ENCODE measurements around the gene CCR1.
"Not testable (repeated sequence)": the region's sequence is repeated elsewhere in the genome, so short reads cannot be mapped to it uniquely, and the experiment has no call there.

The CCR1 gene

DNA sequence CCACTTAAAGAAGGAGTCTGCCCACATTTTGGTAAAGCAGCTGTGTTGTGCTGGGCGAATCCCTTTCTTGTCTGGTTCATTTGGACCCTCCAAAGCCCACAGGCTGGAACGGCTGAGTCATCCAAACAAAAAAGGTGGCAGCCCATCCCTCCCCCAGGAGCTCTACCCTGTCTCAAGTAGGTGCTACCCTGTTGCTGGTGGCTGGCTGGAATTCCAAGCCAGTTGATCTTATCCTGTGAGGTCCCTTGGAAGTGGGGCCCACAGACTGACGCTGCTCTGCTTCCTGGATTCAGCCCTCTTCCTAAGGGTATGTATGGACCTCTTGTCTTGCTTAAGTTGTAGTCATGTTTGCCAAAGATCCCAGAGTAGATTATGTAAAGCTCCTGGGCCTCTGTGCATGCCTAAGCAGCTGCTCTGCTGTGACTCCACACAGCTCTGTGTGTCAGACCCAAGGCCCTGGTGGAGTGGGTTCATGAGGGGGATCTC, 44.5 kb downstream of the CCR1 start:
- no peak for DNase-seq

DNA sequence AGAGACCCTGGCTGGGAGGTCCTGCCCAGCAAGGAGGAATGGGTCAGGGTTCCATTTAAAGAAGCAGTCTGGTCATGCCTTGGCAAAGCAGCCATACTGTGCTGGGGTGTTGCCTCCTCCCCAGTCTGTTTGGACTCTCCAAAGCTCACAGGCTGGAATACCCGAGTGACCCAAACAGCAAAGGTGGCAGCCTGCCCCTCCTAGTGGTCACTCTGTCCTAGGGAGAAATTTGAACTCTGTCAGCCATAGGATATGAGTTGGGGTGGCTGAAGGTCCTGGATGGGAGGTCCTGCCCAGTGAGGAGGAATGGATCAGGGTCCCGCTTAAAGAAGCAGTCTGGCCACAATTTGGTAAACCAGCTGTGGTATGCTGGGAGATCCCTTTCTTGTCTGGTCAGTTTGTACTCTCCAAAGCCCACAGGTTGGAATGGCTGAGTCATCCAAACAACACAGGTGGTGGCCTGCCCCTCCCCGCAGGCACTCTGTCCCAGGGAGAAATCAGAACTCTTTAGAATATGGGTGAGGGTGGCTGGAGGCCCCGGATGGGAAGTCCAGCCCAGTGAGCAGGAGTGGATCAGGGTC, 45.0 kb downstream of the CCR1 start:
- DNase-seq = no peak

DNA sequence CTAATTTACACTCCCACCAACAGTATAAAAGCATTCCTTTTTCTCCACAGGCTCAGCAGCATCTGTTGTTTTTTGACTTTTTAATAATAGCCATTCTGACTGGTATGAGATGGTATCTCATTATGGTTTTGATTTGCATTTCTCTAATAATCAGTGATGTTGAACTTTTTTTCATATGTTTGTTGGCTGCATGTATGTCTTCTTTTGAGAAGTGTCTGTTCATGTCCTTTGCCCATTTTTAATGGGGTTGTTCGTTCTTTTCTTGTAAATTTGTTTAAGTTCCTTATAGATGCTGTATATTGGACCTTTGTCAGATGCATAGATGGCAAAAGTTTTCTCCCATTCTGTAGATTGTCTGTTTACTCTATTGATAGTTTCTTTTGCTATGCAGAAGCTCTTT, 50.4 kb downstream of the CCR1 start:
- DNase-seq = not testable (repeated sequence)

DNA sequence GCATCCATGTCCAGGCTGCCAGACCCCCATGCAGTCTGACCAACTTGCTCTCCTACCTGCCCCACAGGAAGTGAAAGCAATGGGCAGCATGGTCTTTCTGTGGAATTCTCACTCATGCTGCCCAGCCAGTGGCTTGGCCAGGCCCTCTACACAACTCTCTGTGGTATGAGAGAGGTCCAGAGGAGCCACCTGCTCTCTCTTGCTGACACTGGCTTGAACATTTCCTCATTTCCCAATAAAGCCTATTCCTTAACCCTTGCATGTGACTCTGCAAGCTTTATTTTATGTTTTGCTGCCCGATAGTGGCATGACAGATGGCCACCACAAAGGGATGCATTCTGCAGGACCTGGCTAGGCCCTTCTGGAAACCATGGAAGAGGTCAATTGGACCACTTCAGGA, 53.8 kb downstream of the CCR1 start:
- no peak for DNase-seq

Measured in NCI-H524 treated with DMSO at 0.1 percent for 48 hours (cell line).